HepG2 (cell line): ENCODE measurements around the gene SMCHD1. TPM values are rescaled to one million over a fixed set of nuclear protein-coding genes. Genes with fewer than 3 reads are reported as not detected.
A peak's percentile ranks its signal among the peaks of the same experiment; 100 is the strongest.

Experiments
- GZF1 ChIP-seq: sonication (generic); formaldehyde crosslinking; IDR thresholded peaks from 2 replicates; pipeline ENCODE4 v1.5.1; 2020; ENCODE audit warnings: mild to moderate bottlenecking, missing genetic modification reagents
- HNRNPL ChIP-seq: fragments of 200-400 bp; formaldehyde crosslinking; IDR thresholded peaks from 2 replicates; pipeline ENCODE4 v1.6.1; 2017; ENCODE audit warnings: mild to moderate bottlenecking, low read depth, low read length
- MXD1 ChIP-seq: sonication (generic); formaldehyde crosslinking; IDR thresholded peaks from 2 replicates; pipeline ENCODE4 v1.4.0; 2020; ENCODE audit warnings: mild to moderate bottlenecking, missing genetic modification reagents
- NFAT5 ChIP-seq: sonication (generic); formaldehyde crosslinking; IDR thresholded peaks from 2 replicates; pipeline ENCODE4 v1.4.0; 2020; ENCODE audit warnings: missing genetic modification reagents
- PHF5A ChIP-seq: IDR thresholded peaks from one replicate; pipeline ENCODE4 v1.6.1; 2018; ENCODE audit warnings: low read depth, missing genetic modification reagents; ENCODE audit not compliant: unreplicated experiment
- PRDM15 ChIP-seq: sonication (generic); formaldehyde crosslinking; IDR thresholded peaks from 2 replicates; pipeline ENCODE4 v1.4.0; 2020; ENCODE audit warnings: missing genetic modification reagents
- RARA ChIP-seq: IDR thresholded peaks from 2 replicates; pipeline ENCODE4 v1.6.1; 2016; ENCODE audit warnings: missing genetic modification reagents, missing compliant biosample characterization
- SCMH1 ChIP-seq: sonication (generic); formaldehyde crosslinking; IDR thresholded peaks from 2 replicates; pipeline ENCODE4 v1.9.0; 2021; ENCODE audit warnings: missing genetic modification reagents, mild to moderate bottlenecking, borderline replicate concordance
- SRSF9 ChIP-seq: fragments of 200-400 bp; formaldehyde crosslinking; IDR thresholded peaks from 2 replicates; pipeline ENCODE4 v1.6.1; 2018; ENCODE audit warnings: borderline replicate concordance, mild to moderate bottlenecking, low read depth, low read length; ENCODE audit not compliant: insufficient read depth, poor library complexity, severe bottlenecking
- ZFP36 ChIP-seq: fragments of 150-350 bp; IDR thresholded peaks from 2 replicates; pipeline ENCODE4 v1.6.1; 2018; ENCODE audit warnings: borderline replicate concordance, low read length, low read depth; ENCODE audit not compliant: partially characterized antibody
- ZNF572 ChIP-seq: sonication (generic); formaldehyde crosslinking; IDR thresholded peaks from 2 replicates; pipeline ENCODE4 v1.5.1; 2020; ENCODE audit warnings: mild to moderate bottlenecking, missing genetic modification reagents
- ZNF605 ChIP-seq: sonication (generic); formaldehyde crosslinking; IDR thresholded peaks from 2 replicates; pipeline ENCODE4 v1.8.0; 2022; ENCODE audit warnings: mild to moderate bottlenecking, missing genetic modification reagents
- ZNF770 ChIP-seq: sonication (generic); formaldehyde crosslinking; IDR thresholded peaks from 2 replicates; pipeline ENCODE4 v1.5.0; 2020; ENCODE audit warnings: mild to moderate bottlenecking, missing genetic modification reagents
- ZSCAN21 ChIP-seq: sonication (generic); formaldehyde crosslinking; IDR thresholded peaks from 2 replicates; pipeline ENCODE4 v1.8.0; 2022; ENCODE audit warnings: mild to moderate bottlenecking, missing genetic modification reagents, moderate library complexity, borderline replicate concordance
- polyA plus RNA-seq, 8 experiments: library from polyadenylated mRNA; depleted of rRNA in 3 of 8; stranded (reverse) in 7 of 8; unstranded in 1 of 8; fragments of >200 nt; fragmentation: Illumina TruSeq in 4 of 8; extraction: Trizol in 4 of 8; gene quantifications; 2 replicates each; pipeline versions ENCODE4 v1.2.1 to v1.2.3, GENCODE V29; 2011 to 2016; ENCODE audit warnings: low read depth in 4 of 8, missing spikeins in 1 of 8, mixed read lengths in 1 of 8; ENCODE audit not compliant: insufficient read depth in 1 of 8
- total RNA-seq, 5 experiments: library from RNA; depleted of rRNA; stranded (reverse); fragments of >200 nt; fragmentation: Illumina TruSeq; extraction: Trizol; gene quantifications; 2 replicates each; pipeline ENCODE4 v1.2.3, GENCODE V29; 2016; ENCODE audit warnings: low read depth in 1 of 5

SMCHD1 gene
- total and polyA plus RNA-seq, 2 of the 13 experiments (the other 11 are each of a cell fraction or from before 2014, with no cell fraction given): 21.4 to 93.6 TPM

- TF ChIP-seq ZSCAN21 (CRISPR knock-in tag) (no peak), PHF5A (CRISPR knock-in tag) (no peak), ZFP36 (no peak), ZNF572 (CRISPR knock-in tag) (no peak), PRDM15 (CRISPR knock-in tag) (no peak), NFAT5 (CRISPR knock-in tag) (no peak), ZNF605 (CRISPR knock-in tag) (no peak), HNRNPL (no peak), ZNF770 (CRISPR knock-in tag) (0 out of 2 replicates have a peak, but pooled peaks have one; percentile 3), SRSF9 (no peak), RARA (CRISPR knock-in tag) (no peak), MXD1 (CRISPR knock-in tag) (no peak), SCMH1 (CRISPR knock-in tag) (no peak), GZF1 (no peak)
Measured at GRCh38 chr18:2656237-2656980, 883 bp downstream of the SMCHD1 start (continued).
